Activated CD4-positive, alpha-beta T cell treated with anti-CD3 and anti-CD28 coated beads, Interleukin-2, amount 50 U/mL, for 24 hours (primary cell): ENCODE data around the gene SYF2.
A peak's percentile ranks its signal among the peaks of the same experiment; 100 is the strongest.
"Not testable (repeated sequence)": the region's sequence is repeated elsewhere in the genome, so short reads cannot be mapped to it uniquely, and the experiment has no call there.

Experiments
- DNase-seq, 2 donors: peaks; one replicate each; pipeline ENCODE4 v3.0.0-alpha.2; 2020; ENCODE audit warnings: low read depth in 1 of 2, low spot score in 1 of 2

The SYF2 gene

GRCh38 chr1:25232027-25232865 lies at the start of gene SYF2:
Gene SYF2, minus strand, starts transcription at chr1:25232502. Its CDS starts 35 bp downstream, at chr1:25232467.
- peak; percentile 69 to 89 for DNase-seq

DNA sequence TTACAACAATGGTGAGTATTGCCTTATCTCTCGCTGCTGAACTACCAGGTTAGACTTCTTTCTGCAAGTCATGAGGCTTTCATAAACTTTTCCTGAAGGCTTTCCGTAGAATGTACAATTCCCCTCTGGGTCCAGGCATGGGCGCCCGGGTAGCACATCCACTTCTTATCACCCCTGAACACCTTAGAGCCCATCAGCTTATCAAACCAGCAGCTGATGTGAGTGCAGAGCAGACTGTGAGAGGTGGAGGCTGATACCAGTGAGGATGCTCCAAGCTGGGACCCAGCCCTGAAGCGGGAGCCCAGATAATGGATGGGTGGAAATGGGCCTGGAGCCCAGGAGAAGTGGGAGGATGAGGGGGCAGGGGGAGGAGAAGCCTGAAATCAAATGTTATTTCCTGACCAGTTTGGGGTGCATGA lies 47.4 kb upstream of the SYF2 start:
- DNase-seq = not testable (repeated sequence)

GRCh38 chr1:25278790-25279189 lies 46.5 kb upstream of the SYF2 start:
- not testable (repeated sequence) for DNase-seq

- DNase-seq = not testable (repeated sequence)
These were observed 46.1 kb upstream of the SYF2 start for GRCh38 chr1:25278358-25278757.

DNA sequence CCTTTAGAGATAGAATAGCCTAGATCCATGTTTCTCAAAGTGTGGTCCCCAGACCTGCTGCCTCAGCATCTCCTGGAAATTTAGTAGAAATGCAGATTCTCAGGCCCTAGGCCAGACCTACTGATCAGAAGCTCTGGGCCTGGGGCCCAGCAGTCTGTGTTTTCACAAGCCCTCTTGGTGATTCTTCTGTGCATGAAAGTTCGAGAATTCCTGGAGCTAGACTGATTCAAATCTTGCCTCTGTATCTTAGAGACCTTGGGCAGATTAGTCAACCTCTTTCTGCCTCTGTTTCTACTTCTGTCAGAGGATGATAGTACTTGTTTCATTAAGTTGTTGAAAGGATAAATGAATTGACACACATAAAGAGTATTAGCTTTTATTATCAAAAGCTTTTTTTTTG lies 45.0 kb upstream of the SYF2 start:
- DNase-seq = not testable (repeated sequence)

- DNase-seq = not testable (repeated sequence)
These were observed 43.3 kb upstream of the SYF2 start for GRCh38 chr1:25275648-25276047.

- not testable (repeated sequence) for DNase-seq
These were observed 39.9 kb upstream of the SYF2 start, which contains the start of gene RHD for GRCh38 chr1:25272238-25272637. Gene RHD, plus strand, starts transcription at chr1:25272509. Its CDS starts 39 bp downstream, at chr1:25272548.

DNA sequence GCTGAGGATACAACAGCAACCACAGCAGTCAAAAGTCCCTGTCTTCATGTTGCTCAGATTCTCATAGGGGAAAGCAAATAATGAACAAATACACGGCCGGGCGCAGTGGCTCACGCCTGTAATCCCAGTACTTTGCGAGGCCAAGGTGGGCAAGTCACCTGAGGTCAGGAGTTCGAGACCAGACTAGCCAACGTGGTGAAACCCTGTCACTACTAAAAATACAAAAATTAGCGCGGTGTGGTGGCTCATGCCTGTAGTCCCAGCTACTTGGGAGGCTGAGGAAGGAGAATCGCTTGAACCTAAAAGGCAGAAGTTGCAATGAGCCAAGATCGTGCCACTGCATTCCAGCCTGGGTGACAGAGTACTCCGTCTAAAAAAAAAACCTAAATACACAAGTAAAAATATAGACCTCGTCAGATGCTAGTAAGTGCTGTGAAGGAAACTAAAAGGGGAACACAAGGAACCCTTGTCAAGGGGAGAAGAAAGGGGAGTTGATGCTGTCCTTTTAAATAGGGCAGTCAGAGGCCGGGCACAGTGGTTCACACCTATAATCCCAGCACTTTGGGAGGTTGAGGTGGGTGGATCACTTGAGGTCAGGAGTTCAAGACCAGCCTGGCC lies 36.0 kb upstream of the SYF2 start:
- not testable (repeated sequence) for DNase-seq

DNA sequence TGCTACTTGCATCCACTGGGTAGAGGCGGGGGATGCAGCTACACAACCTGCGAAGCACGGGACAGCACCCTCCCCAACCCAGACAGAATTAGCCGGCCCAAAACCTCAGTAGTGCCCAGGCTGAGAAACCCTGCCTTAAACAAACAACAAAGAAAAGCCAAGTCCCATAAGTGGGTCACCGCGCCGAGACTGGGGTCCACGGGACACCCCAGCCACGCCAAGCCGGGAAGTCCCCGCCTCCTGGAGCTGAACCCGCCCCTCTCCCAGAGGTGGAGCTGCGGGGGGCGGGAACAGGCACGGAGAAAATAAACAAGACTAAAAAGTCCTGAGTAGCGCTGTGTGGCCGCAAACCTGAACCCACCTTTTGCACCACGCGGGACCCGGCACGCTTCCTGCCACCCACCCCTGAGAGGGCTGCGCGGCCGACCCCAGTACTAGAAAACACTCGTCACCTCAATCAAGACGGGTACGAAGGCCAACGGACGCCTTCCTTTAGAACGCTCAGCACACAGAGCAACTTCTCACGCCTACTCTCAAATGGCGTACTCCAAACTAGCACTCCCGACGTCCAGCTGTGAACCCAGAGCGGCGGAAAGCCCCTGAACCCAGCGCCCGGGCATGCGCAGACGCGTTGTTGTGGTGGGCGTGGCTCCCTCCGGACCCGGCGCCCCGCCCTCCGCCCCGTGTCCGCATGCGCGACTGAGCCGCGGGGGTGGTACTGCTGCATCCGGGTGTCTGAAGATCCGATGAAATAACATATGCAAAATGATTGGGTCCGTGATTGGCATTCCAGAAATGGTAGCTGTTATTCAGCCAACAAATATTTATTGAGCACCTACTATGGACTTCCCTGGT lies 35.2 kb upstream of the SYF2 start:
- DNase-seq = peak; percentile 69 to 88

DNA sequence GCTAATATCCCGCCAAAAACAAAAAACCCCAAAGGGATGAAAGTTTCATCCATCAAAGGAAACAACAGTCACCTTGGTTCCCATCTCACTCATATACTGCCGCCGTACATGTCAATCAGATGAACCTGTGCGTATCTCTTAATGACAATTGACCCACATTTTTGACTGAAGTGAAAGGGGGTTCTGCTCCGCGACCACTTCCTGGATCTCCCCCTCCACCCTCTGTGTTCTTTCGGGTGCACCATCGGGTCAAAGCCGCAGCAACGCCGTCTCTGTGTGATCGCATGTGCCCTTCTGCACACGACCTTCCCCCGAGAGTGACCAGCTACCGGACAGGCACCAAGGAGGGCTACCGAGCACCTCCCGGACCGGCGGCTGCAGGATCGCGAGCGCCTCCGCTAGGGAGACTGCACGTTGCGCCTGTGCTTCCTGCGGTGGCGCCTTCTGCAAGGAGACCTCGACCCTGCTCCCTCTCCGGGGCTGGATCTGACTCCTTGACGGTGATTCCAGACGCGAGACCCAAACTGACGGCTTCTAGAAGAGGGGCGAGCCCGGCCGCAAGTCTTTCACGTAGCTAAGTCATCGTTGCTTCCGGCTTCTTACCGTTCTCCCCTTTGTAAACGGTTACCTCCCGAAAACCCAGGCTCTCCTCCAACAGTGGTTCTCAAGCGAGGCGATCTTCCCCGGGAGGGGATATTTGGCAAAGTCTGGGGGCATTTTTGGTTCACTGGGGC lies 34.4 kb upstream of the SYF2 start:
- DNase-seq = not testable (repeated sequence)

DNA sequence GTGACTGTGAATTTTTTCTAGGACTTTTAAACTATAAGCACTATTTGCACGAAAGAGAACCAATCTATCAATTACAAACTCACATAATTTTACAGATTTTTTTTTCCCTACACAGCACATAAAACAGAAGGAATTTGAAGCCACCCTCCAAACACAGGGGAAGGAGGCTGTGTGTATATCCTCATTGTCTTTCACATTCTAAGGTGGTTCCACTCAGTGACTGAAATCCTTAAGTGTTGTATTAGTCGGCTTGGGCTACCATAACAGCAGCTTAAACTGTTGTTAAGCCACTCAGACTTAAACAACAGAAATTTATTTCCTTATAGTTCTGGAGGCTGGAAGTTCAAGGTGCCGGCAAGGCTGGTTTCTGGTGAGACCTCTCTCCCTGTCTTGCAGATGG lies 28.0 kb upstream of the SYF2 start:
- DNase-seq = not testable (repeated sequence)

DNA sequence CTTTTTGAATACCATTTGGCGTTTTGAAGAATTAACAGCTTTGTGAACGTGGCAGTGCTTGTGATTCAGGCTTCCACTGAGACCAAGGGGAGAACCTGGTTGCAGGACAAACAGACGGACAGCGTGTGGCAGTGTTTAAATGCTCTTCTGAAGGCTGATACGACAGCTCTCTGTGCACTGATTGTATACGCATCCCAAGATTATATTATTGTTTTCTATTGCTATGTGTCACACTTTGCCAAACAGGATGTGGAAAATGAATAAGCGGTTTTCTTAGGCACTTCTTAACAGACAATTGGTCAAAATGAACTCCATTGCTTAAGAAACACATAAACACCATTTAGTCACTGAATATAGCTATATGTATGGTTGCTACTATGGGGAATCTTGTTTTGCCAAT lies 27.5 kb upstream of the SYF2 start:
- not testable (repeated sequence) for DNase-seq

DNA sequence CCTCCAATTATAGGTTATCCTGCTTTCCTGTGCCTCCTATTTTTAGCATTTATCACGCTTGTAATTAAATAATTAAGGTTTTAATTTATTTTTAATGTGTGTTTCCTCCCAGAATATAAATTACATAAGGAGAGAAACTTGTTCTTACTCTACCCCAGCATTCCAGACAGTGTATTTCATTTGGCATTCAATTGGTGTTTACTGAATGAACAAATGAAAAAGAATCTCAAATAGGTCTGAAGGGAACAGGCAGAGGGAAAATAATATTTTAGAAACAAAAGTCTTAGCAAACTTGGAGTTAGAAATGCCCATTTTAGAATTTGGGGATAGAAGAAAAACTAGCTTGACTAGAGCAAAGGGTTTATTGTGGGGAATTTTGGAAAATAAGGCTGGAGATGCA lies 24.9 kb upstream of the SYF2 start:
- no peak for DNase-seq

- DNase-seq = no peak
These were observed 24.3 kb upstream of the SYF2 start for GRCh38 chr1:25256578-25256965.

DNA sequence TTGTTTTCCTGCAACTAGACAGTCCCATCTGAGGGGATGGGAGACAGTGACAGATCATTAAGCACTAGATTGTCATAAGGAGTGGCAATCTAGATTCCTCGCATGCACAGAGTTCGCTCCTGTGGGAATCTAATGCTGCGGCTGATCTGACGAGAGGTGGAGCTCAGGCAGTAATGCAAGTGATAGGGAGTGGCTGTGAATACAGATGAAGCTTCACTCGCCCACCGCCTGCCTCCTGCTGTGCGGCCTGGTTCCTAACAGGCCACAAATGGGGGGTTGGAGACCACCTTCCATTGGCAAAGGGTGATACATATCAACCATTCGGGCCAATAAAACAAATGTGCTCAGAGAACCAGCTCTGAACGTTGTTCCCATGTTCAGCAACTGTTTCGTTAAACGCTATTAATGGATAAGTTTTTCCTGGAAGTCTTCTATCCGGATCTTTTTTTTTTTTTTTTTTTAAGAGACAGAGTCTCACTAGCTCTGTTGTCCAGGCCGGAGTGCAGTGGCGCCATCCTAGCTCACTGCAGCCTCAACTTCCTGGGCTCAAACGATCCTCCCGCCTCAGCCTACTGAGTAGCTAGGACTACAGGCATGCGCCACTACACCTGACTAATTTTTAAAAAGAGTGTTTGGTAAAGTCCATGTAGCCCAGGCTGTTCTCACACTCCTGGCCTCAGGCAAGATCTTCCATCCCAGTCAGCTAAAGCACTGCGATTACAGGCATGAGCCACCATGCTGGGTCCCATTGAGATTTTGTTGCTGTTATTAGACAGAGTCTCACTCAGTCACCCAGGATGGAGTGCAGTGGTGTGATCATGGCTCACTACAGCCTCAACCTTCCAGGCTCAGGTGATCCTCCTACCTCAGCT lies 23.6 kb upstream of the SYF2 start:
- DNase-seq = no peak

DNA sequence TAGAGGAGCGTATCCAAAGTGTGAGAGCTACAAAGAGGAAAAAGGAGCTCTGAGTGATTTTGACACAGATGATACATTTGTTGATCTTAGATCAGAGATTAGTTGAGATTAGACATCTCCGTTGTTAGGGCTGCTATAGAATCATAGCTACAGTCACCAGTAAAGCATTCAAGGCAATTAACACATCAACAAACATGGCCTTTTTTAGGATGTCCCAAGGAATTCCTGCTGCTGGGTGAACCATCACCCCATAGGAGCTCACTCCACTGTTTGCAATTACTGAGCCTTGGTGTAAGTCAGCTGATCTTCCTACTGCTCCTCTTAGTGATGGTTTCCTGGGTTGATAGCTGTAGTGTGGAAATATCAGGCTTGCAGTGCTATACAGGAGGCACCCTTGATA lies 21.6 kb upstream of the SYF2 start:
- no peak for DNase-seq

DNA sequence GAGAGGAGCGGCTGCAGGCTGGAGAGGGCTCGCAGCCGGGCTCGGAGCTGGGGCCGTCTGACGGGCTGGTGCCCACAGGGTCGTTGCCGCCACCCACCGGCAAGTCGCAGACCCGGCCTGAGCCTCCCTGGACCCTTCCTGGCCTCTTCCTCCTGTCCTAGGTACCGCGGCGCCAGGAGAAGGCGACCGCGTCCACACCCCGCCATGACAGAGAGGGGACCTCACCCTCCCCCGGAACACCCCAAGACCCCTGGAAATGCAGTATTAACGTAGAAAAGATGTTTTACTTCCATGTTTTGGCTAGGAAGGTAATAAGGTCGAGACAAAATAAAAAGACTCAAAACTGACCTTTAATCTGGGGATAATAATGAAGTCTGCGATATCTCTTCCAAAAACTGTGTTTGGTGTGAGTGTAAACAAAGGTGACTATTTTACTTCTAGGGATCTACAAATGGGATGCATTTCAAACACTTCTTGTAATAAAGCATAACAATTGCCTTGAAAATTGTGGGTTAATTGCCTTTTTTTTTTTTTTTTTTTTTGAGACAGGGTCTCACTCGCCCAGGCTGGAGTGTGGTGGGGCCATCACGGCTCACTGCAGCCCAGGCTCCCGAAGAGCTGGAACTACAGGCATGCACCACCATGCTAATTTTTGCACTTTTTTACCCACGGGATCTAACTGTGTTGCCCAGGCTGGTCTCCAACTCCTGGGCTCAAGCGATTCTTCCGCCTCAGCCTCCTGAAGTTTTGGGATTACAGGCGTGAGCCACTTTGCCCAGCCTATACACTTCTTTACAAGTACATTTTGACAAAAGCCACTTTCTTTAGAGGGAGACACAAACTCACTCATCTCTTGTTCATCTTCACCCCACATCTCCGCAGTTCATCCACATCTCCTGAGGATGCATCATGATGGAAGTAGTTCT lies 15.8 kb upstream of the SYF2 start:
- DNase-seq = no peak

DNA sequence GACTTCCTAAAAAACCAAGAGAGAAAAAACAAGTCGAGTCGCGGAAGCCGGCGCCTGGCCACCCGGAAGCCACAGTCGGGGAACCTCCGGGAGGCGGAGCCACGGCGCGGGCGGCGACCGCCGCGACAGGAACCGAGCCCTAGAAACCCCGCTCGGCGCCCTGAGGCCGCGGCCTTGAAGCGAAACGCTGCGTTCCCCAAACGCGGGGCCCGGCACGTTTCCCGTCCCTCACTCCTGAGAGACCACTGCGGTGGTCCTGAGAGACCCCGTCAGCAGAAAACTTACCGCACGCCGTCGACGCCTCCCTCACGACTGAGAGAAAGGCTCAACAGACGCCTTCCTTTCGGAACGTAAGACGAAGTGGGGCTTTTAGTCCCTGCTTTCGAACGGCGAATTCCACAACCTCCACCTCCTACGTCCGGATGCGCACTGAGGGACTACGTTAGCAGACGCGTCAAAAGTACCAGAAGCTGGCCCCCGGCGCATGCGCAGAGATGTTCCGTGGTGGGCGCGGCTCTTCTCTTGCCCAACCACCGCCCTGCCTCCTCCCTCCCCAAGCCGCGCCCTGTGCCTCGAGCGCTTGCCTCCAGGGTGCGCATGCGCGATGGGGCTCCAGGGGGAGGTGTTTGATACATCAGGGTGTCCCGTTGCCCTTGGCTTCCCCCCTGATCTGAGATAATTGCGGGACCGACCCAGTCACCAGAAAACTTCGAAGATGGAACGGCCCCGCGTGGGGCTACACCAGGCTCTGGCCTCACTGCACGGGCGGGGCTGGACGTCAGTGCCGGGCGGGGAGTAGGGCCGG lies 14.9 kb upstream of the SYF2 start, which contains the start of gene RSRP1:
Gene RSRP1, minus strand, starts transcription at position 431 of the 805 bp plus-strand sequence. CDS start 491 bp downstream, outside the sequence.
- DNase-seq = peak; percentile 99 to 100
